ENCODE results near the gene EFNA2. TPM values are rescaled to one million over a fixed set of nuclear protein-coding genes. Genes with fewer than 3 reads are reported as not detected.

Gene EFNA2
- polyA plus RNA-seq, 3 donors: not detected

GRCh38 chr19:1256646-1257474, 28.8 kb upstream of the EFNA2 start:
- 96% methylated on average over 32 of the region's 46 CpGs for WGBS (ENCODE audit: insufficient coverage)
- Histone ChIP-seq H3K4me3 (replicated peaks in 1 of 3; ENCODE audit: low read depth in 2 of 3, low read length in 3 of 3) (peak overlapping the region in 1 of 3 experiments; percentile 93), H3K9ac (ENCODE audit: insufficient read depth, low read length, poor library complexity, severe bottlenecking) (no peak overlapping the region), H3K36me3 (replicated peaks in 1 of 2; ENCODE audit: control insufficient read depth in 1 of 2, insufficient read depth in 2 of 2, low read length in 2 of 2) (peaks cover 42 to 50% of the 10 kb centered on the region in 2 donors), H4K20me1 (ENCODE audit: insufficient read depth, low read length) (peaks cover 84% of the 10 kb centered on the region), H3K27ac (ENCODE audit: low read depth in 1 of 2, low read length in 2 of 2) (no peak overlapping the region), H3K9me3 (replicated peaks in 1 of 2; ENCODE audit: control insufficient read depth in 1 of 2, insufficient read depth in 1 of 2, low read length in 2 of 2) (no peaks in the 10 kb centered on the region), H3K4me1 (ENCODE audit: control insufficient read depth in 1 of 2, insufficient read depth in 2 of 2, low read length in 2 of 2) (peaks cover 76 to 85% of the 10 kb centered on the region in 2 donors), H3K27me3 (ENCODE audit: control insufficient read depth in 2 of 2, insufficient read depth in 2 of 2, low read length in 2 of 2) (no peaks in the 10 kb centered on the region), H3K4me2 (replicated peaks; ENCODE audit: extremely low read depth, low read length, poor library complexity, severe bottlenecking) (peak overlapping the region; percentile 95), H3K79me2 (ENCODE audit: insufficient read depth, low read length) (peaks cover 62% of the 10 kb centered on the region), H2AFZ (ENCODE audit: insufficient read depth, low read depth, low read length, poor library complexity, severe bottlenecking) (no peak overlapping the region)
- Mint-ChIP-seq H3K9me3 (peaks cover 0 to 2% (median 0%) of the 10 kb centered on the region in 7 donors), H3K4me3 (peak overlapping the region in 1 of 2 donors; percentile 85), H3K36me3 (peaks cover 35 to 51% of the 10 kb centered on the region in 2 donors), H3K27me3 (ENCODE audit: low read depth in 3 of 3) (peaks cover 3 to 5% (median 4%) of the 10 kb centered on the region in 3 donors), H3K27ac (peak overlapping the region in 5 of 7 donors; percentile 89 to 97 (median 94)), H3K4me1 (peaks cover 55% of the 10 kb centered on the region)
- TF ChIP-seq CTCF (IDR thresholded peaks at IDR 0.05): no peak
- DNase-seq: no peak
- intact Hi-C loops (cut with micrococcal nuclease): no loop called here

- Mint-ChIP-seq H3K27me3 (ENCODE audit: low read depth in 3 of 3) (peaks cover 2 to 8% (median 5%) of the 10 kb centered on the region in 3 donors), H3K4me3 (peak overlapping the region; percentile 51 to 85), H3K36me3 (peaks cover 36 to 51% of the 10 kb centered on the region in 2 donors), H3K9me3 (peaks cover 0 to 2% (median 0%) of the 10 kb centered on the region in 7 donors), H3K27ac (peak overlapping the region; percentile 40 to 97 (median 93)), H3K4me1 (peaks cover 60% of the 10 kb centered on the region)
- intact Hi-C loops (cut with micrococcal nuclease): no loop called here
- no peak overlapping the region for H3K9ac ChIP-seq (ENCODE audit: insufficient read depth, low read length, poor library complexity, severe bottlenecking)
- peak overlapping the region in 1 of 3 experiments; percentile 93 for H3K4me3 ChIP-seq (replicated peaks in 1 of 3; ENCODE audit: low read depth in 2 of 3, low read length in 3 of 3)
- peaks cover 42 to 50% of the 10 kb centered on the region in 2 donors for H3K36me3 ChIP-seq (replicated peaks in 1 of 2; ENCODE audit: control insufficient read depth in 1 of 2, insufficient read depth in 2 of 2, low read length in 2 of 2)
- peaks cover 79% of the 10 kb centered on the region for H4K20me1 ChIP-seq (ENCODE audit: insufficient read depth, low read length)
- DNase-seq: no peak
- peaks cover 62% of the 10 kb centered on the region for H3K79me2 ChIP-seq (ENCODE audit: insufficient read depth, low read length)
- H3K27ac ChIP-seq (ENCODE audit: low read depth in 1 of 2, low read length in 2 of 2): peak overlapping the region; percentile 49 to 95
- no peaks in the 10 kb centered on the region for H3K27me3 ChIP-seq (ENCODE audit: control insufficient read depth in 2 of 2, insufficient read depth in 2 of 2, low read length in 2 of 2)
- H3K9me3 ChIP-seq (replicated peaks in 1 of 2; ENCODE audit: control insufficient read depth in 1 of 2, insufficient read depth in 1 of 2, low read length in 2 of 2): no peaks in the 10 kb centered on the region
- no peak overlapping the region for H2AFZ ChIP-seq (ENCODE audit: insufficient read depth, low read depth, low read length, poor library complexity, severe bottlenecking)
- no peak for TF ChIP-seq CTCF (IDR thresholded peaks at IDR 0.05)
- H3K4me2 ChIP-seq (replicated peaks; ENCODE audit: extremely low read depth, low read length, poor library complexity, severe bottlenecking): peak overlapping the region; percentile 95
- H3K4me1 ChIP-seq (ENCODE audit: control insufficient read depth in 1 of 2, insufficient read depth in 2 of 2, low read length in 2 of 2): peaks cover 80 to 93% of the 10 kb centered on the region in 2 donors
- 100% methylated on average over 1 of the region's 23 CpGs for WGBS (ENCODE audit: insufficient coverage)
Observed at GRCh38 chr19:1257475-1258162, 28.1 kb upstream of the EFNA2 start.

Measured in CD14-positive monocyte (primary cell).